SK-N-SH treated with all-trans-retinoic acid at 6 μM for 48 hours (cell line): ENCODE data around the gene GNG13.

Experiments used
- ATAC-seq: fragments of 200-7000 bp; cut with Tn5 transposase; 3 replicates; pipeline ENCODE4 v1.9.1; 2020; ENCODE audit warnings: mild to moderate bottlenecking, moderate library complexity
- ARNTL ChIP-seq: fragments of 450-650 bp; formaldehyde crosslinking; IDR thresholded peaks from 2 replicates; pipeline ENCODE4 v1.5.0; 2020; ENCODE audit warnings: low read depth, mild to moderate bottlenecking, moderate library complexity, borderline replicate concordance
- BACH2 ChIP-seq: fragments of 250-450 bp; sonication (Bioruptor Pico); IDR thresholded peaks from 2 replicates; pipeline ENCODE4 v1.9.0; 2021; ENCODE audit warnings: mild to moderate bottlenecking, borderline replicate concordance
- CSDC2 ChIP-seq: fragments of 250-450 bp; sonication (Bioruptor Pico); IDR thresholded peaks from 2 replicates; pipeline ENCODE4 v1.5.0; 2020; ENCODE audit warnings: mild to moderate bottlenecking, moderate library complexity
- ESRRG ChIP-seq: fragments of 250-450 bp; sonication (Bioruptor Pico); IDR thresholded peaks from 2 replicates; pipeline ENCODE4 v1.6.1; 2021; ENCODE audit warnings: mild to moderate bottlenecking
- GLIS3 ChIP-seq: fragments of 250-450 bp; sonication (Bioruptor Pico); IDR thresholded peaks from 2 replicates; pipeline ENCODE4 v1.5.0; 2020; ENCODE audit warnings: mild to moderate bottlenecking, moderate library complexity
- ISL1 ChIP-seq: fragments of 250-450 bp; sonication (Bioruptor Pico); IDR thresholded peaks from 2 replicates; pipeline ENCODE4 v2.1.2; 2022; ENCODE audit warnings: mild to moderate bottlenecking, moderate library complexity
- OSR1 ChIP-seq: fragments of 250-450 bp; sonication (Bioruptor Pico); IDR thresholded peaks from 2 replicates; pipeline ENCODE4 v1.8.0; 2022; ENCODE audit warnings: moderate library complexity, mild to moderate bottlenecking, inconsistent platforms
- PPARA ChIP-seq: fragments of 250-450 bp; sonication (Bioruptor Pico); IDR thresholded peaks from 2 replicates; pipeline ENCODE4 v1.5.0; 2020; ENCODE audit warnings: mild to moderate bottlenecking, borderline replicate concordance
- RARB ChIP-seq: fragments of 250-450 bp; sonication (Bioruptor Pico); IDR thresholded peaks from 2 replicates; pipeline ENCODE4 v1.8.0; 2021; ENCODE audit warnings: mild to moderate bottlenecking, moderate library complexity
- SNAI2 ChIP-seq: fragments of 250-450 bp; sonication (Bioruptor Pico); IDR thresholded peaks from 2 replicates; pipeline ENCODE4 v1.5.0; 2020; ENCODE audit warnings: mild to moderate bottlenecking, moderate library complexity
- TOX ChIP-seq: fragments of 250-450 bp; sonication (Bioruptor Pico); IDR thresholded peaks from 2 replicates; pipeline ENCODE4 v1.8.0; 2021; ENCODE audit warnings: mild to moderate bottlenecking, moderate library complexity, borderline replicate concordance
- ZC3H10 ChIP-seq: fragments of 250-450 bp; sonication (Bioruptor Pico); IDR thresholded peaks from 2 replicates; pipeline ENCODE4 v1.5.1; 2021; ENCODE audit warnings: mild to moderate bottlenecking, moderate library complexity
- ZFP3 ChIP-seq: fragments of 250-450 bp; sonication (Bioruptor Pico); IDR thresholded peaks from 2 replicates; pipeline ENCODE4 v1.5.0; 2020; ENCODE audit warnings: mild to moderate bottlenecking, moderate library complexity
- ZFP30 ChIP-seq: fragments of 450-650 bp; formaldehyde crosslinking; IDR thresholded peaks from 2 replicates; pipeline ENCODE4 v1.5.0; 2022; ENCODE audit warnings: mild to moderate bottlenecking, moderate library complexity
- ZNF565 ChIP-seq: fragments of 450-650 bp; formaldehyde crosslinking; conservative IDR thresholded peaks from 2 replicates; pipeline ENCODE4 v1.5.0; 2020; ENCODE audit warnings: low read depth, mild to moderate bottlenecking, moderate library complexity
- ZNF70 ChIP-seq: fragments of 450-650 bp; formaldehyde crosslinking; IDR thresholded peaks from 2 replicates; pipeline ENCODE4 v1.5.0; 2020; ENCODE audit warnings: mild to moderate bottlenecking, moderate library complexity
- ZNF8 ChIP-seq: fragments of 450-650 bp; formaldehyde crosslinking; IDR thresholded peaks from 2 replicates; pipeline ENCODE4 v1.5.0; 2020; ENCODE audit warnings: mild to moderate bottlenecking, moderate library complexity
- TF ChIP-seq, protein P1 (sequence below): fragments of 250-450 bp; sonication (Bioruptor Pico); IDR thresholded peaks from 2 replicates; pipeline ENCODE4 v1.5.1; 2021; ENCODE audit warnings: mild to moderate bottlenecking, moderate library complexity
- TF ChIP-seq, protein P2 (sequence below): fragments of 250-450 bp; sonication (Bioruptor Pico); IDR thresholded peaks from 2 replicates; pipeline ENCODE4 v1.5.1; 2020; ENCODE audit warnings: low read depth, mild to moderate bottlenecking, moderate library complexity
- TF ChIP-seq, protein P3 (sequence below): fragments of 250-450 bp; sonication (Bioruptor Pico); IDR thresholded peaks from 2 replicates; pipeline ENCODE4 v1.5.0; 2020; ENCODE audit warnings: mild to moderate bottlenecking, moderate library complexity
- TF ChIP-seq, protein P4 (sequence below): fragments of 250-450 bp; sonication (Bioruptor Pico); IDR thresholded peaks from 2 replicates; pipeline ENCODE4 v1.8.0; 2021; ENCODE audit warnings: low read depth, mild to moderate bottlenecking, moderate library complexity, borderline replicate concordance

The GNG13 gene

GRCh38 chr16:787978-788398 lies 12.5 kb downstream of the GNG13 start, which contains the start of gene RPUSD1 (continued):
- TF ChIP-seq, protein P1, sequence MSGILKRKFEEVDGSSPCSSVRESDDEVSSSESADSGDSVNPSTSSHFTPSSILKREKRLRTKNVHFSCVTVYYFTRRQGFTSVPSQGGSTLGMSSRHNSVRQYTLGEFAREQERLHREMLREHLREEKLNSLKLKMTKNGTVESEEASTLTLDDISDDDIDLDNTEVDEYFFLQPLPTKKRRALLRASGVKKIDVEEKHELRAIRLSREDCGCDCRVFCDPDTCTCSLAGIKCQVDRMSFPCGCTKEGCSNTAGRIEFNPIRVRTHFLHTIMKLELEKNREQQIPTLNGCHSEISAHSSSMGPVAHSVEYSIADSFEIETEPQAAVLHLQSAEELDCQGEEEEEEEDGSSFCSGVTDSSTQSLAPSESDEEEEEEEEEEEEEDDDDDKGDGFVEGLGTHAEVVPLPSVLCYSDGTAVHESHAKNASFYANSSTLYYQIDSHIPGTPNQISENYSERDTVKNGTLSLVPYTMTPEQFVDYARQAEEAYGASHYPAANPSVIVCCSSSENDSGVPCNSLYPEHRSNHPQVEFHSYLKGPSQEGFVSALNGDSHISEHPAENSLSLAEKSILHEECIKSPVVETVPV, result no peak
- TF ChIP-seq, protein P2, sequence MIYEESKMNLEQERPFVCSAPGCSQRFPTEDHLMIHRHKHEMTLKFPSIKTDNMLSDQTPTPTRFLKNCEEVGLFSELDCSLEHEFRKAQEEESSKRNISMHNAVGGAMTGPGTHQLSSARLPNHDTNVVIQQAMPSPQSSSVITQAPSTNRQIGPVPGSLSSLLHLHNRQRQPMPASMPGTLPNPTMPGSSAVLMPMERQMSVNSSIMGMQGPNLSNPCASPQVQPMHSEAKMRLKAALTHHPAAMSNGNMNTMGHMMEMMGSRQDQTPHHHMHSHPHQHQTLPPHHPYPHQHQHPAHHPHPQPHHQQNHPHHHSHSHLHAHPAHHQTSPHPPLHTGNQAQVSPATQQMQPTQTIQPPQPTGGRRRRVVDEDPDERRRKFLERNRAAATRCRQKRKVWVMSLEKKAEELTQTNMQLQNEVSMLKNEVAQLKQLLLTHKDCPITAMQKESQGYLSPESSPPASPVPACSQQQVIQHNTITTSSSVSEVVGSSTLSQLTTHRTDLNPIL, result no peak
- TF ChIP-seq ESRRG (CRISPR knock-in tag) (no peak), CSDC2 (CRISPR knock-in tag) (no peak), BACH2 (no peak), ISL1 (no peak), RARB (no peak)
- TF ChIP-seq, all 23 proteins: peak for 0

GRCh38 chr16:787321-787966 lies 13.1 kb downstream of the GNG13 start:
- no peak for ATAC-seq
- TF ChIP-seq GLIS3 (CRISPR knock-in tag), result no peak
- TF ChIP-seq ZFP3, result no peak
- TF ChIP-seq RARB, result no peak
- TF ChIP-seq TOX (CRISPR knock-in tag), result no peak
- TF ChIP-seq BACH2, result no peak
- TF ChIP-seq ZNF8, result no peak
- TF ChIP-seq, protein P3, sequence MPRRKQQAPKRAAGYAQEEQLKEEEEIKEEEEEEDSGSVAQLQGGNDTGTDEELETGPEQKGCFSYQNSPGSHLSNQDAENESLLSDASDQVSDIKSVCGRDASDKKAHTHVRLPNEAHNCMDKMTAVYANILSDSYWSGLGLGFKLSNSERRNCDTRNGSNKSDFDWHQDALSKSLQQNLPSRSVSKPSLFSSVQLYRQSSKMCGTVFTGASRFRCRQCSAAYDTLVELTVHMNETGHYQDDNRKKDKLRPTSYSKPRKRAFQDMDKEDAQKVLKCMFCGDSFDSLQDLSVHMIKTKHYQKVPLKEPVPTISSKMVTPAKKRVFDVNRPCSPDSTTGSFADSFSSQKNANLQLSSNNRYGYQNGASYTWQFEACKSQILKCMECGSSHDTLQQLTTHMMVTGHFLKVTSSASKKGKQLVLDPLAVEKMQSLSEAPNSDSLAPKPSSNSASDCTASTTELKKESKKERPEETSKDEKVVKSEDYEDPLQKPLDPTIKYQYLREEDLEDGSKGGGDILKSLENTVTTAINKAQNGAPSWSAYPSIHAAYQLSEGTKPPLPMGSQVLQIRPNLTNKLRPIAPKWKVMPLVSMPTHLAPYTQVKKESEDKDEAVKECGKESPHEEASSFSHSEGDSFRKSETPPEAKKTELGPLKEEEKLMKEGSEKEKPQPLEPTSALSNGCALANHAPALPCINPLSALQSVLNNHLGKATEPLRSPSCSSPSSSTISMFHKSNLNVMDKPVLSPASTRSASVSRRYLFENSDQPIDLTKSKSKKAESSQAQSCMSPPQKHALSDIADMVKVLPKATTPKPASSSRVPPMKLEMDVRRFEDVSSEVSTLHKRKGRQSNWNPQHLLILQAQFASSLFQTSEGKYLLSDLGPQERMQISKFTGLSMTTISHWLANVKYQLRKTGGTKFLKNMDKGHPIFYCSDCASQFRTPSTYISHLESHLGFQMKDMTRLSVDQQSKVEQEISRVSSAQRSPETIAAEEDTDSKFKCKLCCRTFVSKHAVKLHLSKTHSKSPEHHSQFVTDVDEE (CRISPR knock-in tag), result no peak
- TF ChIP-seq, protein P2, result no peak
- no peak for TF ChIP-seq ZNF70 (CRISPR knock-in tag)
- no peak for TF ChIP-seq ARNTL (CRISPR knock-in tag)
- no peak for TF ChIP-seq ZC3H10 (CRISPR knock-in tag)
- TF ChIP-seq ZNF565 (CRISPR knock-in tag), result no peak
- TF ChIP-seq ESRRG (CRISPR knock-in tag), result no peak
- TF ChIP-seq OSR1 (CRISPR knock-in tag), result no peak
- TF ChIP-seq ISL1, result no peak
- TF ChIP-seq CSDC2 (CRISPR knock-in tag), result no peak
- TF ChIP-seq ZFP30 (CRISPR knock-in tag), result no peak
- TF ChIP-seq SNAI2 (CRISPR knock-in tag), result no peak

GRCh38 chr16:785563-786535 lies 14.7 kb downstream of the GNG13 start:
- peak; percentile 49 for ATAC-seq
- no peak for TF ChIP-seq RARB
- TF ChIP-seq ZC3H10 (CRISPR knock-in tag), result no peak
- TF ChIP-seq ESRRG (CRISPR knock-in tag), result no peak
- TF ChIP-seq ZNF8, result no peak
- TF ChIP-seq CSDC2 (CRISPR knock-in tag), result no peak
- TF ChIP-seq ISL1, result no peak
- no peak for TF ChIP-seq ARNTL (CRISPR knock-in tag)
- TF ChIP-seq ZNF565 (CRISPR knock-in tag), result no peak
- no peak for TF ChIP-seq ZNF70 (CRISPR knock-in tag)
- TF ChIP-seq, protein P4, sequence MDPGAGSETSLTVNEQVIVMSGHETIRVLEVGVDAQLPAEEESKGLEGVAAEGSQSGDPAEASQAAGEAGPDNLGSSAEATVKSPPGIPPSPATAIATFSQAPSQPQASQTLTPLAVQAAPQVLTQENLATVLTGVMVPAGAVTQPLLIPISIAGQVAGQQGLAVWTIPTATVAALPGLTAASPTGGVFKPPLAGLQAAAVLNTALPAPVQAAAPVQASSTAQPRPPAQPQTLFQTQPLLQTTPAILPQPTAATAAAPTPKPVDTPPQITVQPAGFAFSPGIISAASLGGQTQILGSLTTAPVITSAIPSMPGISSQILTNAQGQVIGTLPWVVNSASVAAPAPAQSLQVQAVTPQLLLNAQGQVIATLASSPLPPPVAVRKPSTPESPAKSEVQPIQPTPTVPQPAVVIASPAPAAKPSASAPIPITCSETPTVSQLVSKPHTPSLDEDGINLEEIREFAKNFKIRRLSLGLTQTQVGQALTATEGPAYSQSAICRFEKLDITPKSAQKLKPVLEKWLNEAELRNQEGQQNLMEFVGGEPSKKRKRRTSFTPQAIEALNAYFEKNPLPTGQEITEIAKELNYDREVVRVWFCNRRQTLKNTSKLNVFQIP (CRISPR knock-in tag), result no peak
- no peak for TF ChIP-seq ZFP3
- TF ChIP-seq, protein P3 (CRISPR knock-in tag), result no peak
- no peak for TF ChIP-seq GLIS3 (CRISPR knock-in tag)
- TF ChIP-seq PPARA (CRISPR knock-in tag), result no peak
- no peak for TF ChIP-seq BACH2
- no peak for TF ChIP-seq SNAI2 (CRISPR knock-in tag)
